HCT116 (cell line): ENCODE data around the gene EFL1.

Experiments
- CTCF ChIP-seq, 3 experiments: fragments of 200-600 bp in 1 of 3; sonication (generic) in 1 of 3; IDR thresholded peaks in 2 of 3; conservative IDR thresholded peaks in 1 of 3; 2 replicates each; pipeline ENCODE4 v1.5.1; 2012 to 2017; ENCODE audit warnings: low read depth in 2 of 3, low read length in 2 of 3, antibody characterized with exemption in 1 of 3, borderline replicate concordance in 1 of 3, control low read depth in 1 of 3, mild to moderate bottlenecking in 1 of 3, mixed read lengths in 1 of 3, mixed run types in 1 of 3, moderate library complexity in 1 of 3; ENCODE audit not compliant: insufficient read depth in 1 of 3
- EZH2 ChIP-seq: fragments of 200-600 bp; sonication (generic); IDR thresholded peaks from 2 replicates; pipeline ENCODE4 v1.6.1; 2017; ENCODE audit warnings: antibody characterized with exemption, mixed run types
- POLR2AphosphoS5 ChIP-seq: IDR thresholded peaks from 2 replicates; pipeline ENCODE4 v1.6.1; 2011; ENCODE audit warnings: mild to moderate bottlenecking, low read depth, low read length, moderate library complexity
- RAD21 ChIP-seq: IDR thresholded peaks from 2 replicates; pipeline ENCODE4 v1.6.1; 2012; ENCODE audit warnings: low read depth, mild to moderate bottlenecking
- ZBTB33 ChIP-seq: IDR thresholded peaks from 2 replicates; pipeline ENCODE4 v1.6.1; 2011; ENCODE audit warnings: mild to moderate bottlenecking, low read length, moderate library complexity; ENCODE audit not compliant: insufficient replicate concordance; ENCODE audit errors: extremely low read depth
- ZNF274 ChIP-seq: fragments of 200-500 bp; sonication (Bioruptor generic); IDR thresholded peaks from 2 replicates; pipeline ENCODE4 v1.6.1; 2014; ENCODE audit warnings: mild to moderate bottlenecking, low read depth, low read length, inconsistent platforms

- TF ChIP-seq ZBTB33: no peak
- no peak for TF ChIP-seq EZH2
- TF ChIP-seq RAD21: no peak
- TF ChIP-seq CTCF (IDR thresholded peaks at IDR 0.05 in 2 of 3, conservative IDR thresholded peaks at IDR 0.05 in 1 of 3; ENCODE audit: borderline replicate concordance in 1 of 3, insufficient read depth in 1 of 3, low read depth in 2 of 3, low read length in 2 of 3): no peak
- no peak for TF ChIP-seq POLR2AphosphoS5
- no peak for TF ChIP-seq ZNF274
Observed at GRCh38 chr15:82168296-82168695, 94.2 kb downstream of the EFL1 start.
